Measurements from ENCODE around the gene MMP2. TPM values are rescaled to one million over a fixed set of nuclear protein-coding genes. Genes with fewer than 3 reads are reported as not detected.

Gene MMP2
- total and polyA plus RNA-seq, 12 donors, result 16.6 to 248 (median 89.9) TPM

DNA sequence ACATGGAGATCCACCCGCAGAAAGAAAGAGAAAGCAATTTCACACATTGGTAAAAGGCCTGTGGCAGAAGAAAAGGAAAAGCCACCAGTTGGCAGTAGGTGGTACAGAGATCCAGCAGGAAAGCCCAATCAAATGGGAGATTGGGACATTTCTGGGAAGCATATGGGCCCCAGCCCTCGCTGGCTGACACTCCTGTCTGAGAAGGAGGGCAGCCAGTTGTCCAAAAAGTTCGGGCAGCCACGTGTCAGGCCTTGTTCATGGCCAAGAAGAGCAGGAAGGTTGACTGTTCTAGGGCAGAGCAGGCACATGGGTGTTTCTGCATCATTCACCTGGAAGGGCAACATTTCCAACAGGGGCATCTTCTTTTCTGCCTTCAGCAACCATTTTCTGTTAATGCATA lies 45.0 kb upstream of the MMP2 start:
- H3K27ac ChIP-seq, result no peak overlapping the region
- H3K36me3 ChIP-seq (replicated peaks in 1 of 2), result no peaks in the 10 kb centered on the region
- intact Hi-C loops (cut with DNase I), result no loop called here
- 56 to 68% (median 61%) methylated on average over 4 of the region's 4 CpGs for WGBS, 4 donors
- no peaks in the 10 kb centered on the region for H3K9me3 ChIP-seq (replicated peaks in 1 of 3)
- no peak for DNase-seq
- no peaks in the 10 kb centered on the region for H3K27me3 ChIP-seq
- peaks cover 0 to 3% of the 10 kb centered on the region in 2 donors for H3K4me1 ChIP-seq (replicated peaks in 1 of 2)
- H3K4me3 ChIP-seq, result no peak overlapping the region
- TF ChIP-seq POLR2A (IDR thresholded peaks at IDR 0.05), result no peak

DNA sequence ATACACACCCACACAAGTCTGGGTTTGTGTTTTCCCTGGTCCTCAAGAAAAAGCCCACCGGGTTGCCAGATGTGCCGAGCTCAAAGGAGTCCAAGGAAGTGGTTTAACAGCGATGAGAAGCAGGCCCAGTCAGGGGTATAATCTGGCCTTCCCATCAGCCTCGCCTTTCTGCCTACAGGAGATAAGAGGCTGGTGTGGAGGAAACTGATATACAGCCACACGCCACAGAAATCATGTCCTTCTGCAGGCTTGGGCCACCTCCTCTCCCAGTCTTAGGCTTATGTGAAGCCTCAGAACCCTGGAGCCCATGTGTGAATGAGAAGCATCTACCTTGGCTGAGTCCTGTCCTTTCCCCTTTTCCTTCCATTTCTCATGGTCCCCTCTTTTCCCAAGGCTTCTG lies 43.6 kb upstream of the MMP2 start:
- no peak overlapping the region for H3K27ac ChIP-seq
- no peak for DNase-seq
- H3K36me3 ChIP-seq (replicated peaks in 1 of 2), result no peaks in the 10 kb centered on the region
- H3K4me1 ChIP-seq (replicated peaks in 1 of 2), result peaks cover 0 to 3% of the 10 kb centered on the region in 2 donors
- no peaks in the 10 kb centered on the region for H3K9me3 ChIP-seq (replicated peaks in 1 of 3)
- intact Hi-C loops (cut with DNase I), result no loop called here
- H3K4me3 ChIP-seq, result no peak overlapping the region
- 65 to 74% (median 68%) methylated on average over 3 to 5 of the region's 5 CpGs for WGBS, 4 donors
- TF ChIP-seq, protein P1, sequence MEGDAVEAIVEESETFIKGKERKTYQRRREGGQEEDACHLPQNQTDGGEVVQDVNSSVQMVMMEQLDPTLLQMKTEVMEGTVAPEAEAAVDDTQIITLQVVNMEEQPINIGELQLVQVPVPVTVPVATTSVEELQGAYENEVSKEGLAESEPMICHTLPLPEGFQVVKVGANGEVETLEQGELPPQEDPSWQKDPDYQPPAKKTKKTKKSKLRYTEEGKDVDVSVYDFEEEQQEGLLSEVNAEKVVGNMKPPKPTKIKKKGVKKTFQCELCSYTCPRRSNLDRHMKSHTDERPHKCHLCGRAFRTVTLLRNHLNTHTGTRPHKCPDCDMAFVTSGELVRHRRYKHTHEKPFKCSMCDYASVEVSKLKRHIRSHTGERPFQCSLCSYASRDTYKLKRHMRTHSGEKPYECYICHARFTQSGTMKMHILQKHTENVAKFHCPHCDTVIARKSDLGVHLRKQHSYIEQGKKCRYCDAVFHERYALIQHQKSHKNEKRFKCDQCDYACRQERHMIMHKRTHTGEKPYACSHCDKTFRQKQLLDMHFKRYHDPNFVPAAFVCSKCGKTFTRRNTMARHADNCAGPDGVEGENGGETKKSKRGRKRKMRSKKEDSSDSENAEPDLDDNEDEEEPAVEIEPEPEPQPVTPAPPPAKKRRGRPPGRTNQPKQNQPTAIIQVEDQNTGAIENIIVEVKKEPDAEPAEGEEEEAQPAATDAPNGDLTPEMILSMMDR (IDR thresholded peaks at IDR 0.05), result no peak
- no peak for TF ChIP-seq POLR2A (IDR thresholded peaks at IDR 0.05)
- H3K27me3 ChIP-seq, result no peaks in the 10 kb centered on the region

GRCh38 chr16:55436587-55436986 lies 42.4 kb upstream of the MMP2 start:
- Histone ChIP-seq H3K36me3 (replicated peaks in 1 of 2) (no peaks in the 10 kb centered on the region), H3K27me3 (no peaks in the 10 kb centered on the region), H3K4me3 (no peak overlapping the region), H3K4me1 (replicated peaks in 1 of 2) (peaks cover 0 to 3% of the 10 kb centered on the region in 2 donors), H3K27ac (no peak overlapping the region), H3K9me3 (replicated peaks in 1 of 3) (no peaks in the 10 kb centered on the region)
- 74 to 89% (median 78%) methylated on average over 3 of the region's 3 CpGs for WGBS, 4 donors
- intact Hi-C loops (cut with DNase I), result no loop called here
- TF ChIP-seq, protein P1 (IDR thresholded peaks at IDR 0.05), result no peak
- TF ChIP-seq POLR2A (IDR thresholded peaks at IDR 0.05), result no peak
- no peak for DNase-seq

GRCh38 chr16:55437625-55438024 lies 41.4 kb upstream of the MMP2 start:
- Histone ChIP-seq H3K36me3 (replicated peaks in 1 of 2) (no peaks in the 10 kb centered on the region), H3K27me3 (no peaks in the 10 kb centered on the region), H3K4me3 (no peak overlapping the region), H3K9me3 (replicated peaks in 1 of 3) (no peaks in the 10 kb centered on the region), H3K4me1 (replicated peaks in 1 of 2) (peaks cover 0 to 3% of the 10 kb centered on the region in 2 donors), H3K27ac (no peak overlapping the region)
- WGBS, 4 donors, result 42 to 61% (median 45%) methylated on average over 3 of the region's 3 CpGs
- DNase-seq, result peak in 1 of 7 donors; percentile 9
- no peak for TF ChIP-seq POLR2A (IDR thresholded peaks at IDR 0.05)
- TF ChIP-seq, protein P1 (IDR thresholded peaks at IDR 0.05), result no peak
- intact Hi-C loops (cut with DNase I), result no loop called here

GRCh38 chr16:55438281-55438680 lies 40.7 kb upstream of the MMP2 start:
- no peaks in the 10 kb centered on the region for H3K27me3 ChIP-seq
- DNase-seq, result no peak
- H3K9me3 ChIP-seq (replicated peaks in 1 of 3), result no peaks in the 10 kb centered on the region
- H3K4me1 ChIP-seq (replicated peaks in 1 of 2), result peaks cover 0 to 3% of the 10 kb centered on the region in 2 donors
- no peak overlapping the region for H3K4me3 ChIP-seq
- intact Hi-C loops (cut with DNase I), result no loop called here
- H3K27ac ChIP-seq, result peak overlapping the region in 1 of 5 donors; percentile 37
- no peak for TF ChIP-seq POLR2A (IDR thresholded peaks at IDR 0.05)
- TF ChIP-seq, protein P1 (IDR thresholded peaks at IDR 0.05), result no peak
- no peaks in the 10 kb centered on the region for H3K36me3 ChIP-seq (replicated peaks in 1 of 2)
